Hematopoietic multipotent progenitor cell treated with erythropoietin and hydrocortisone succinate and interleukin-3 and kit ligand, for 6 days (in vitro differentiated cells): ENCODE measurements around the gene ABLIM1.

ENCODE experiments used
- DNase-seq: peaks from one replicate; pipeline ENCODE4 v3.0.0-alpha.2; 2015

ABLIM1 gene

GRCh38 chr10:114437473-114438292 lies 220.4 kb downstream of the ABLIM1 start:
- DNase-seq: peak; percentile 37

DNA sequence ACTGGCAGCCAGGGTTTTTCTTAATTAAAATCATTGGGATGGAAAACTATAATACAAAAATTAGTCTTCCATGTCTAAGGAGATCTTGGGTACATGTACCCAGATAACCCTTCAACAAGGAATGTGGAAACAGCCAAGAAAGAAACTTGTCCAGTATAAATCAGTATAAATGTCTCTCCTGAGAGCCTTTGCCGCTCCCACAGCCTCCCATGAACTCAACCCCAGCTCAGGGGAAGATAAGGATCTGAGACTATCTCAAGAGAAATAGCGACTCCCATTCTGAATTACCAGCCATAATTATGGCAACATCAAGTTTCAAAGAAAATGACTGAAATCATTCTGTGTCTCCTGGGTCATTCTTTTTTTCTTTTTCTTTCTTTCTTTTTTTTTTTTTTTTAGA lies 221.1 kb downstream of the ABLIM1 start:
- DNase-seq: no peak

- peak; percentile 32 for DNase-seq
Measured at GRCh38 chr10:114432566-114433093, 225.4 kb downstream of the ABLIM1 start.

- DNase-seq: no peak
Measured at GRCh38 chr10:114431414-114432135, 226.5 kb downstream of the ABLIM1 start.

GRCh38 chr10:114430688-114431413 lies 227.2 kb downstream of the ABLIM1 start:
- no peak for DNase-seq

GRCh38 chr10:114429581-114430335 lies 228.3 kb downstream of the ABLIM1 start:
- no peak for DNase-seq

GRCh38 chr10:114427124-114427852 lies 230.8 kb downstream of the ABLIM1 start:
- no peak for DNase-seq

- no peak for DNase-seq
Measured at GRCh38 chr10:114426476-114426875, 231.6 kb downstream of the ABLIM1 start.

DNA sequence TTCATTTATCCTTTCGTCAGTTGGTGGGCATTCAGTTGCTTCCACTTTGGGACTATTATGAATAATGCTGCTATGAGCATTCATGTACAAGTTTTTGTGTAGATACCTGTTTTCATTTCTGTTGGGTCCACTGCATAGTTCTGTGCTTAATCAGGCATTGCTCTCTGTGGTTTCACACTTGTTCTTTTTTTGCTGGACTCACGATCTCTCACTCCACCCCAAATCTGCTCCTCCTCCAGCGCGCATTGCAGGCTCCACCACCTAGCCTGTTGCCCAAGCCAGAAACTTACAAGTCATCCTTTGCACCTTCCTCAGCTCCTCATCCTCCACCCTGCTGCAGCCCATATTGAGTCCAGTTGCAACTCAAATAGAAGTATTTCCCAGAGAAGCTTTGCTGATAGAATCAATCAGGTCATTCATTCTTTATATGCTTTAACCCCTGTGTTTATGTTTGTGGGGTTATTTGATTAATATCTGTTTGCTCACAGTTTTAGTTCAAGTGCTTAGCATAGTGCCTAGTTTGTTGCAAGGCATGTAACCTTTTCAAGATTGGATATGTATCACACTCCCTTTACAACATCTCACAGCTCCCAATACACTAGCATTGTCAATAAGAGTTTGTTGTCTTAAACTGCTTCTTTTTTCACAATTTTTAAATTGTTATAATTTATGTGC lies 237.1 kb downstream of the ABLIM1 start:
- no peak for DNase-seq

- DNase-seq: no peak
Measured at GRCh38 chr10:114418109-114418508, 240.0 kb downstream of the ABLIM1 start.

- DNase-seq: no peak
Measured at GRCh38 chr10:114412907-114413797, 244.9 kb downstream of the ABLIM1 start.

GRCh38 chr10:114408968-114409444 lies 249.1 kb downstream of the ABLIM1 start:
- DNase-seq: peak; percentile 23

DNA sequence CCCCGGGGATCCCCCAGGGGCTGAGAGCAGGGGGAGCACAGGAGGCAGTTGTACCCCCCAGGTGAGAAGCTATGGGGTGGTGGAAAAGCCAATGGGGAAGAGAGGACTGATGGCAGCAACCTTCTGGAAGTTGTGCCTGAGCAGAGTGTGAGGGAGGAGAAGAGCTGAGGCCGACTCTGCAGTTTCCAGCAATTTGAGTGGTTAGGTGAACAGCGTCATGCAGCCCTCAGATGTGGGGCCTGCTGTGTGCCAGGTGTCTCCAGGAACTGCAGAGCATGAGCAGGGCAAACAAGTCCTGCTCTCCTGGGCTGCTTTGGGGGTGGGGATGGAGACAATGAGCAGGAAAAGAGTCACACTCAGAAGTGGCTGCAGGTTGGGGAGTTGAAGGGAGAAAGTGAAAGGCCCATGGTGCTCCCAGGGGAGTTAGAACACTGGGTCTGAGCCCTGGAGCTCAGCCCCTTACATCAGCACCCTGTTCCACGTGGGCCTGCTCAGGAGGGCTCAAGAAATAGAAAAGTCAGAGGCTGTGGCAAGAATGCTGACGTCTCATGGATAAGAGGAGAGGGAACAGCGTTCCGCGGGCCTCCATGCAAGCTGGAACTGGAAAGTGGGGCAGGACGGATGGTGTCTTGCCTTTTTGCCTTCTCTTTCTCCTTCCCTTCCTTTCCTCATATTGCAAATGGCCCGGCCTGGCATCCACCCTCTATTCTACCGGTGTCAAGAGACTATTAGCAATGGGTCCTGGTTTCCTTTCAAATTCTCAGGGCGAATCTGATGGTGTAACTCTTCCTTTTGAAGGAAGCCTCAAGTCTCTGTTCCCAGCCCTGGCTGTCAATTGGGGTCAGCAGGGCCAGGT lies 249.7 kb downstream of the ABLIM1 start:
- DNase-seq: no peak

- DNase-seq: no peak
Measured at GRCh38 chr10:114406455-114406854, 251.6 kb downstream of the ABLIM1 start.

DNA sequence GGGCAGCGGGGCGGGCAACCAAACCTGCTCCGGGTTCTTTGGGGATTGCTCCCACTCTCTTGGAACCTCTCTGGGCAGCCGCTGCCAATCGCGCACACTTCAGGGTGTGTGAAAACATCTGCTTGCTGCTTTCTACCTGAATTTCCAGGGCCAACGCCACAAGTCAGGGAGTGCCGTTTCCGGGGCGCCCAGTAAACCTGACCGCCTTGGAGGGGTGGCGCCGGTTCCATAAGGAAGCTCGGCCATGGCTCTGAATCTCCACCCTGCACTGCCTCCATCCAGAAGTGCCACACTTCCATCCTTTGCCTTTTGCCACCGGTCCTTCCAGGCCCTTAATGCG lies 253.1 kb downstream of the ABLIM1 start:
- no peak for DNase-seq

GRCh38 chr10:114404171-114405010 lies 253.7 kb downstream of the ABLIM1 start, which contains the start of gene AFAP1L2:
TSS of gene AFAP1L2 (minus strand) at chr10:114404502. CDS start at chr10:114404455, 47 bp downstream.
- peak; percentile 17 for DNase-seq

DNA sequence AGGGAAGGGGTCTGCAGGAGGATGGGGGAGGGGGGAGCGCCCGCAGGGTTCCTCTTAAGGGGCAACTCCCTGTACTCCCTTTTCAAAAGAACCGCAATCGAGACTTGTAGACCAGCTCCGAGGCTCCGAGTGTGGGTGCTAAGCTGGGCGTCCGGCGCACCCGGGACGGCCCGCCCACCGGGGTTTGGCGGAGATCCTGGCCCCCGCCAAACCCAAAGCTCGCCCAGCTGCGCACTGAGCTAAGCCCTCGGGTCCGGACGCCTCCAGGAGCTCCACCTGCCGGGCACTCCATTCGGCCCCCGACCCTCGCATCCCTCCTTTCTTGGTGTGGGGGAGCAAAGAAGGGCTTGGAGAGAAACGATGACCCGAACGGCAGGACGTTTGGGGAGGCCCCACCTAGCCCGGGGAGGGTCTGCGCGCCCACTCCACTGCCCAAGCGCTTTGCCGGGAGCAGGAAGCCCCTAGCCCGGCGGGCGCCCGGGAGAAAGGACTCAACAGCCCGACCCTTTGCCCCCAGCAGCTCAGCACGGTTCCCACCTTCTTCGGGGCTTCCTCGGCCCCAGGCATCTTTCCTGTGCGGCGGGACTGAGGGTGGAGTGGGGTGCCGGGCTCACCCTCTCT lies 254.4 kb downstream of the ABLIM1 start:
- no peak for DNase-seq
